MM.1S (cell line): ENCODE measurements around the gene EPM2AIP1.

Experiments
- DNase-seq: peaks from one replicate; pipeline ENCODE4 v3.0.0-alpha.2; 2015
- H2AFZ ChIP-seq: fragments of 300-600 bp; sonication (generic); 2 replicates; pipeline ENCODE4 v1.6.0; 2016; ENCODE audit warnings: antibody characterized with exemption, low read length
- H3F3A ChIP-seq: fragments of 300-600 bp; sonication (generic); 2 replicates; pipeline ENCODE4 v1.6.1; 2016; ENCODE audit warnings: mild to moderate bottlenecking, antibody characterized with exemption, low read length, moderate library complexity, mixed read lengths; ENCODE audit not compliant: insufficient read depth
- H3K27ac ChIP-seq: fragments of 300-600 bp; sonication (generic); 2 replicates; pipeline ENCODE4 v1.5.1; 2016; ENCODE audit warnings: mild to moderate bottlenecking, low read length
- H3K27me3 ChIP-seq: fragments of 300-600 bp; sonication (generic); replicated peaks from 2 replicates; pipeline ENCODE4 v1.6.0; 2016; ENCODE audit warnings: low read length; ENCODE audit not compliant: insufficient read depth
- H3K36me3 ChIP-seq: fragments of 300-600 bp; sonication (generic); replicated peaks from 2 replicates; pipeline ENCODE4 v1.6.1; 2016; ENCODE audit warnings: mild to moderate bottlenecking, low read length, mixed read lengths; ENCODE audit not compliant: insufficient read depth
- H3K4me1 ChIP-seq: fragments of 300-600 bp; sonication (generic); 2 replicates; pipeline ENCODE4 v1.6.1; 2016; ENCODE audit warnings: low read length, mixed read lengths
- H3K4me2 ChIP-seq: fragments of 300-600 bp; sonication (generic); 2 replicates; pipeline ENCODE4 v1.6.0; 2016; ENCODE audit warnings: low read depth, low read length
- H3K4me3 ChIP-seq: fragments of 300-600 bp; sonication (generic); 2 replicates; pipeline ENCODE4 v1.5.1; 2016; ENCODE audit warnings: low read length, mixed read lengths
- H3K79me2 ChIP-seq: fragments of 300-600 bp; sonication (generic); 2 replicates; pipeline ENCODE4 v1.6.1; 2016; ENCODE audit warnings: mixed run types, low read length, mixed read lengths
- H3K9ac ChIP-seq: fragments of 300-600 bp; sonication (generic); 2 replicates; pipeline ENCODE4 v1.6.1; 2016; ENCODE audit warnings: low read length, mixed read lengths
- H3K9me2 ChIP-seq: fragments of 300-600 bp; sonication (generic); replicated peaks from 2 replicates; pipeline ENCODE4 v1.6.1; 2016; ENCODE audit warnings: mild to moderate bottlenecking, low read length, mixed read lengths; ENCODE audit not compliant: insufficient read depth
- H3K9me3 ChIP-seq: fragments of 300-600 bp; sonication (generic); replicated peaks from 2 replicates; pipeline ENCODE4 v1.6.1; 2016; ENCODE audit warnings: mild to moderate bottlenecking, low read length, mixed read lengths; ENCODE audit not compliant: insufficient read depth
- H4K20me1 ChIP-seq: fragments of 300-600 bp; sonication (generic); 2 replicates; pipeline ENCODE4 v1.6.1; 2016; ENCODE audit warnings: mild to moderate bottlenecking, low read length, moderate library complexity, mixed read lengths; ENCODE audit not compliant: insufficient read depth
- CTCF ChIP-seq: fragments of 300-600 bp; sonication (generic); IDR thresholded peaks from 2 replicates; pipeline ENCODE4 v1.5.1; 2016; ENCODE audit warnings: antibody characterized with exemption, low read length, mixed read lengths
- EZH2 ChIP-seq: fragments of 300-600 bp; sonication (generic); optimal IDR thresholded peaks from 2 replicates; pipeline ENCODE3; 2017; ENCODE audit warnings: low read depth, mild to moderate bottlenecking, antibody characterized with exemption, low read length, mixed read lengths
- EZH2phosphoT487 ChIP-seq: fragments of 300-600 bp; sonication (generic); IDR thresholded peaks from 2 replicates; pipeline ENCODE4 v1.6.1; 2018; ENCODE audit warnings: antibody characterized with exemption, low read length

EPM2AIP1 gene

GRCh38 chr3:37017683-37018082 lies 24.8 kb upstream of the EPM2AIP1 start:
- no peak for TF ChIP-seq EZH2
- no peak for TF ChIP-seq EZH2phosphoT487
- no peak for TF ChIP-seq CTCF
- Histone ChIP-seq H3K27me3 (no peaks in the 10 kb centered on the region), H3F3A (no peaks in the 10 kb centered on the region), H3K4me2 (no peak overlapping the region), H3K27ac (no peak overlapping the region), H3K9me3 (no peaks in the 10 kb centered on the region), H3K36me3 (peaks cover 3% of the 10 kb centered on the region; the same call in 1 of the 2 replicates), H3K9me2 (no peaks in the 10 kb centered on the region), H3K4me1 (no peaks in the 10 kb centered on the region), H3K9ac (no peak overlapping the region), H3K79me2 (no peaks in the 10 kb centered on the region), H2AFZ (no peak overlapping the region), H3K4me3 (no peak overlapping the region), H4K20me1 (no peaks in the 10 kb centered on the region)
- no peak for DNase-seq

- Histone ChIP-seq H3F3A (no peaks in the 10 kb centered on the region), H4K20me1 (no peaks in the 10 kb centered on the region), H3K79me2 (no peaks in the 10 kb centered on the region), H3K4me1 (no peaks in the 10 kb centered on the region), H3K9me3 (no peaks in the 10 kb centered on the region), H3K27me3 (no peaks in the 10 kb centered on the region), H2AFZ (no peak overlapping the region), H3K36me3 (peaks cover 3% of the 10 kb centered on the region; the same call in 1 of the 2 replicates), H3K4me2 (no peak overlapping the region), H3K27ac (no peak overlapping the region), H3K4me3 (no peak overlapping the region), H3K9ac (no peak overlapping the region), H3K9me2 (no peaks in the 10 kb centered on the region)
- TF ChIP-seq CTCF = no peak
- TF ChIP-seq EZH2phosphoT487 = no peak
- no peak for TF ChIP-seq EZH2
- no peak for DNase-seq
Measured at GRCh38 chr3:37016903-37017302, 24.0 kb upstream of the EPM2AIP1 start.

- no peaks in the 10 kb centered on the region for H3K9me3 ChIP-seq
- H3K27me3 ChIP-seq = no peaks in the 10 kb centered on the region
- peaks cover 3% of the 10 kb centered on the region; the same call in 1 of the 2 replicates for H3K36me3 ChIP-seq
- H3F3A ChIP-seq = no peaks in the 10 kb centered on the region
- H3K4me1 ChIP-seq = no peaks in the 10 kb centered on the region
- no peak overlapping the region for H3K4me2 ChIP-seq
- no peak for DNase-seq
- H3K9ac ChIP-seq = no peak overlapping the region
- no peaks in the 10 kb centered on the region for H3K9me2 ChIP-seq
- no peaks in the 10 kb centered on the region for H4K20me1 ChIP-seq
- H3K4me3 ChIP-seq = no peak overlapping the region
- no peak for TF ChIP-seq EZH2phosphoT487
- TF ChIP-seq EZH2 = no peak
- no peak for TF ChIP-seq CTCF
- H3K79me2 ChIP-seq = no peaks in the 10 kb centered on the region
- no peak overlapping the region for H2AFZ ChIP-seq
- no peak overlapping the region for H3K27ac ChIP-seq
Measured at GRCh38 chr3:37015642-37016041, 22.7 kb upstream of the EPM2AIP1 start.
